GM18951 (cell line): ENCODE measurements around the gene CYFIP1.
A peak's percentile ranks its signal among the peaks of the same experiment; 100 is the strongest.

Source experiments
- POLR2A ChIP-seq: IDR thresholded peaks from 4 replicates; pipeline ENCODE4 v1.6.1; 2011; ENCODE audit warnings: mild to moderate bottlenecking; ENCODE audit not compliant: insufficient read length, insufficient read depth; ENCODE audit errors: extremely low read depth
- in situ Hi-C: fragments of 300-500 bp; cut with MboI; formaldehyde crosslinking; loops from one replicate; pipeline ENCODE4 v1.12.0; 2022; ENCODE audit warnings: low sequenced_read_pairs, mixed read lengths, inconsistent platforms; ENCODE audit not compliant: unreplicated experiment

CYFIP1 gene

DNA sequence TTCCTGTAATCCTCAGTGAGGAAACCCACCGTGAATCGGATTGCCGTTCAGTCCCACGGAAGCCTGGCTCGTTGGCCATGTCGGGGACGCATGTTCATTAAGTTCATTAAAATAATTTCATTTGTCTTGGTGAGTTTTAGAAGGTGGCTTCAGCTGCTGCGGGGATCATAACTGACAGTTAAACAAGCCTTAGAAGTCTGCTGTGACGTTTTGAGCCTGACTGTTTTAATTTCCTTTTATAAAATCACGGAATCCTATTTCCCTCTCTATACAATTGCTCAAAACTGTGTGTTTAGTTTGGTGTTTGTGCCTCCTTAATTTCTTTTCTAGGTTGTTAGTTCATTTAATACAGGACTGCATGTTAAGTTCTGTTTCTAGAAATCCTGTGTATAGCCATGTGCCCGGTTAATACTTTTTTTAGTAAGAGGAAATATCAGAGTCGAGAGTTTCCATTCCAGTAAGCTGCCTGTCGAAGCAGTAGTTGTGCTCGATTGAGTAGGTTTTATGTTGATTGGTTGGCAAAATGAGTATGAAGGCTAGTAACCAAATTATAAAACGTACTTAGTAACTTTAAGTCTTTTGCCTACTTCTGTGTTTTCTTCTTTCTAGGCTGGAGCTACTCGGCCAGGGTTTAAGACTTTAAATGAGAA is 141.0 kb downstream of the CYFIP1 start:
- TF ChIP-seq POLR2A = no peak
- in situ Hi-C loops = no loop called here

DNA sequence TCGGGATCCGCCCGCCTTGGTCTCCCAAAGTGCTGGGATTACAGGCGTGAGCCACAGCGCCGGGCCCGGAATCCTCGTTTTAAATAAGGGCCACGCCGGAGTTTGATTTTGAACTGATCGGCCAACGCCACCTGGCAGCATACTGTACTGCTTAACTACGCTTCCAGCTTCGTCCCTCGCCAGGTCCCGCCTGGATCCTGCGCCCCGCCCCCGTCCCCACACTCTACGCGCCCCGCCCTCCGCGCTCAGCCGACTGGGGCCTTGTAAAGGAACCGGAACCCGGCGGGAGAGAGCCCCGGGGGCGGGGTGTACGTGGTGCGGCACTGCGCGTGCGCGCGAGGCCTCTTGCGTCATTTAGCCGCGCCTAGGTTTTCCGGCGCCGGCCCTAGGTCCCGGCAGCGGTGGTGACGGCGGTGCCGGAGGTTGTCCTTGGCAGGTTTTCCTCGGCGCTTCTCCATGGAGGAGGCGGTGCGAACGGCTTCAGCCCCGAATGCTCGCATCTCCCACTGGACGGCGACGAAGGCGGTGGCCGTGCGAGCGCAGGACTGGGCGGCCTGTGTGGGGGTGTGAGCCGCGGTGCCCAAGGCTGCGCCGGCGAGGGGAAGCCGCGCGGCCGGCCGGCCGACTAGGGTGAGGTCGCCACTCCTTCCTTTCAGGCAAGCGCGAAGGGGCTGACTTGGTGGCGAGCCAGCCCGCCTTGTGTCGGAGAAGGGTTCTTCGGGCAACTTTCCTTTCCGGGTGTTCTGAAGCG is 141.7 kb downstream of the CYFIP1 start, which contains the start of gene NIPA2:
NIPA2 (plus strand) TSS at position 375 of the 751 bp plus-strand sequence. CDS start 13,066 bp downstream, outside the sequence.
- peak; percentile 92 for TF ChIP-seq POLR2A
- in situ Hi-C loops = no loop called here

DNA sequence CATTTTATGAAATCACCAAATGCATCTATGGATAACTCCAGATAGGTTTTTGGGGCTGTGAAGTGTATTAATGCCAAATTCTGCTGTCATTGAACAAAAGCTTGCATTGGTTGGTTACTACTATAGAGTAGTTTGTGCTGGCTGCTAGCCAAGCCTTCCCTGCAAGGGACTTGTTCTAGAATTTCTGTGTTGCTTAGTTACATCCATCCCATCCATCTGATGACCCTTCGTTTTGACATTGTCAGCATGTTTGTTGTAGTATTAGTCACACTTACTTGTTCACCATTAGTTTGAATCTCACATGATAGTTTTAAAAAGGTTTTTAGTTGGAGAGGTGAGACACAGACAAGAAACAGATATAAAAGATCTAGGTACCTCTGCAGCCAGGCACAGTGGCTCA is 148.7 kb downstream of the CYFIP1 start:
- TF ChIP-seq POLR2A = no peak
- in situ Hi-C loops = no loop called here

DNA sequence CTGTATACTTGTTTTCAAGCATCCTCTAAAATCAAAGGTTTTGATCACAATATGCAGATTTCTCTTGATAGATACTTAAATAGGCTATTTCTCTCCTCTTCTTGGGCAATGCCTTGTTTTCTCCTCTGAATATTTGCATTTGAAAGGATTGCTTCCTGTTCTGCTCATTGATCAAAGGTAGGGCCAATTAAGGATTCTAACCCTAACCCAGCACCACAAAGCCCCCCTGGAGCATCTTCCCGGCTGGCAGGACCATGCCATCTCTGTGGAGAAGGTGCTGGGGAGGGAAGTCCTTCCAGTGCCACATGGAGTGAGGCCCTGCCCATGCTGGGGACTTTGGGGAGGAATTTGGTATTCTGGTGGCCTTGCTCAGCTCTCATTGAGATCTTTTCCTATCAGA is 153.0 kb downstream of the CYFIP1 start:
- no peak for TF ChIP-seq POLR2A
- in situ Hi-C loops = no loop called here

DNA sequence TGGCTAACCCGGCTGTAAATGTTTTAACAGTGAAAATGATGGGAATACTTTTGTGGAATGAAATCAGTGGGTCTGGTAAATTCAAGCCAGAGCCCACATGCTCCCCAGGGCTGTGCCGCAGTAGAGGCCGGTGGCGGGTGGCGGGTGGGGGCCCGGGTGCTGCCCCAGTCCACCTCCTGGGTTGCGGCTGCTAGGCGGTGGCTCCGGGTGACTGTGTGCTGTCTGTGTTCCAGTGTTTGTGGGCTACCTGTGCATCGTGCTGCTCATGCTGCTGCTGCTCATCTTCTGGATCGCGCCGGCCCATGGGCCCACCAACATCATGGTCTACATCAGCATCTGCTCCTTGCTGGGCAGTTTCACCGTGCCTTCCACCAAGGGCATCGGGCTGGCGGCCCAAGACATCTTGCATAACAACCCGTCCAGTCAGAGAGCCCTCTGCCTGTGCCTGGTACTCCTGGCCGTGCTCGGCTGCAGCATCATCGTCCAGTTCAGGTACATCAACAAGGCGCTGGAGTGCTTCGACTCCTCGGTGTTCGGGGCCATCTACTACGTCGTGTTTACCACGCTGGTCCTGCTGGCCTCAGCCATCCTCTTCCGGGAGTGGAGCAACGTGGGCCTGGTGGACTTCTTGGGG is 156.6 kb downstream of the CYFIP1 start:
- in situ Hi-C loops = no loop called here
- TF ChIP-seq POLR2A = no peak

DNA sequence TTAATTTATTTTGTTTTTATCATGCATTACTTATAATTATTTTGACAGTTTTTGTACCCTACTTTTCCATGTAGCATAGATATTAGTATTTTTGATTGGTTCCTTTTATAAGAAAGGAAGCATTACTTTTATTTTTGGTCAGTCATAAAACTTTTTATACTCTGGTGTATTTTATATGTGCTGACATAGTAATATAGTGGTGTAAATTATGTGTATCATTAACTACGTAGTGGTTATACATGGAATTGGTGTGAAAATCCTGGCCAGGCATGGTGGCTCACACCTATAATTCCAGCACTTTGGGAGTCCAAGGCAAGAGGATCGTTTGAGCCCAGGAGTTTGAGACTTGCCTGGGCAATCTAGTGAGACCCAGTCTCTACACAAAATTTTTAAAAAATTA is 160.5 kb downstream of the CYFIP1 start:
- in situ Hi-C loops = no loop called here
- TF ChIP-seq POLR2A = no peak
